Measurements from ENCODE around the gene CDH4. TPM values are rescaled to one million over a fixed set of nuclear protein-coding genes. Genes with fewer than 3 reads are reported as not detected.

Gene CDH4
- polyA plus RNA-seq, 1 donor, result 1.2 TPM

DNA sequence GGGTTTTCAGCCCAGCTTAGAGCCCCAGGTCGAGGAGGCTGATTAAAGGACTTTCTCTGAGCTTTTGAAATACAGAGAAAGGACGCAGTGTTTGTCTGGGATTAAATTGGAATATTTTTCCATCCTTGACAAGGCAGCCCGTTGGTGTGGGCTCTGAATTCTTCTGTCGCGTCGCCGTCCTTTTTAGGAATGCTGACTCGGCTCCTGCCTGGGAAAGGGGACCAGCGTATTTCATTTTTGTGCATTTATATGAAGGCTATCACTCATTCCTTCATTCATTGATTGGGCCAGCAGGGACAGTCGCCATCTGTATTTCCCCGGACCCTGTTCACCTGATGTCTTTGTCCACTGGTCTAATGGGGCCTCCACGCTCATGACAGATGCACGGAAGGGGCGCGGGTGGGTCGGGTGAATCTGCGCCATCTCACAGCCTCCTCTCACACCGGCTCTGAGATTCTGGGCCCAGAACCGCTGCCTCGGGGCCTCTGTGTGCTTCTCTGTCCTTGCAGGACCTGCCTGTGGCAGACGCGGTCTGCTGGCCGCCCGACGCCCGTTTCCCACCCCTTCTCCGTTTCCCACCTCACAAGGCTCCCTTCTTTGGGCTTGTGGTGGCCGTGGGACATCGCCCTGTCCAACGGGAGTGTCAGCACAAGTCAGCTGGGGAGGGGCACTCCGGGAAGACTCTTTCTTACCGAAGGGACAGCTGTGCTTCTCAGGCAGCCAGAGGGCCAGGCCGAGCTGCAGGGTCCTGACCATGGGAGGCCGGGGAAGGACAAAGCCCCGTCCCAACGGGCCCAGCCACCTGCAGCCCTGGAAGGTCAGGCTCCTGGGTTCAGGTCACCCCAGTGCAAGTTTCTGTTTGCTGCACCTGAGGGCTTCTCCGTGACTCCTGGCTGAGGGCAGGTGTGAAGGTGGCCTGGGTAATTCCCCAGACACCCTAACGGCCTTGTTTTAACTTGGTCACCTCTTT, 656.3 kb downstream of the CDH4 start:
- DNase-seq (ENCODE audit: low read depth), result no peak

DNA sequence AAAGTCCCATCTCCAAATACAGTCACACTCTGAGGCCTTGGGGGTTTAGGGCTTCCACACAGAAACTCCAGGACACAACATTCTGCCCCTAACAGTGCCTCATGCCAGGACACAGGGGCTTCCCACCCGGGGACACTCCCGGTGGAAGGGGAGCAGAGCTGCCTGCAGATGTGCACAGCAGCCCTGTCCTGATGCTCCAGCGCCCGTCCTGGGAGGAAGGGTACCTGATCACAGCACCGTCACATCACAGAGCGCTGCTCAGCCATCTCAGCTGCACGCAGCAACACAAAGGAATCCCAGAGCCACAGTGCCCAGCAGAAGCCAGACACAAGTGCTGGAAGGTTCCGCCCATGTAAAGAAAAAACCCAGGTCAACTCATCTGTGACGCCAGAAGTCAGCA, 657.0 kb downstream of the CDH4 start:
- no peak for DNase-seq (ENCODE audit: low read depth)

DNA sequence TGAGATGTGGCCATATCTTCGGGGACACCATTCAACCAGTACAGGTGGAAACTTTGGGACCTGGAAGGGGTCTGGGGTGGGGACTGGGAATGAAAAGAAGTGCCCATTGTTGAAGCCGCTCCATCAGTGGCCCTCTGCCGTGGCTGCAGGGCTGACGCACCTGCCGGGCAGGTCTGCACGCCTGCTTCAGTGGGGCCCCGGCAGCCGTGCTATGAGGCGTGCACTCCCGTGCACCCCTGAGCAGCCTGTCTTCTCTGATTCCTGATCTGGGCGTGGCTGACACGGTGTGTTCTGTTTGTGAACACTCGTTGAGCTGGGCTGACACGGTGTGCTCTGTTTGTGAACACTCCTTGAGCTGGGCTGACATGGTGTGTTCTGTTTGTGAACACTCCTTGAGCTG, 657.8 kb downstream of the CDH4 start:
- DNase-seq (ENCODE audit: low read depth), result no peak

DNA sequence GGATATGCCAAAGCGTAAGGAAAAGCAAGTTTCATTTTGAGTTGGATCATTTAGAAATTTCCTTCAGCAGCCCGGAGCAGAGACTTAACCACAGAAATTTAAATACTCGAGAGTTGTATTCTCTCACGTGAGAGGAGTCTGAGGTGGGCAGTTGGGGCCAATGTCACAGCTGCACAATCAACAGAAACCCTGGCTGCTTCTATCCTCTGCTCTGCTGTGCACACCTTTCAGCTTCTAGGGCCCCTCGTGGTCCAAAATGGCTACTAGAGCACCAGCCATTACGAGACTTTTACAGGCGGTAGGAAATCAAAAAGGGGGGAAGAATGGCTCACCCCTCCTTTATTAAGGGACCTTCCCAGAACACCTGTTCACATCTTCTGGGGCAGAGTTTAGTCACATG, 659.8 kb downstream of the CDH4 start:
- no peak for DNase-seq (ENCODE audit: low read depth)

DNA sequence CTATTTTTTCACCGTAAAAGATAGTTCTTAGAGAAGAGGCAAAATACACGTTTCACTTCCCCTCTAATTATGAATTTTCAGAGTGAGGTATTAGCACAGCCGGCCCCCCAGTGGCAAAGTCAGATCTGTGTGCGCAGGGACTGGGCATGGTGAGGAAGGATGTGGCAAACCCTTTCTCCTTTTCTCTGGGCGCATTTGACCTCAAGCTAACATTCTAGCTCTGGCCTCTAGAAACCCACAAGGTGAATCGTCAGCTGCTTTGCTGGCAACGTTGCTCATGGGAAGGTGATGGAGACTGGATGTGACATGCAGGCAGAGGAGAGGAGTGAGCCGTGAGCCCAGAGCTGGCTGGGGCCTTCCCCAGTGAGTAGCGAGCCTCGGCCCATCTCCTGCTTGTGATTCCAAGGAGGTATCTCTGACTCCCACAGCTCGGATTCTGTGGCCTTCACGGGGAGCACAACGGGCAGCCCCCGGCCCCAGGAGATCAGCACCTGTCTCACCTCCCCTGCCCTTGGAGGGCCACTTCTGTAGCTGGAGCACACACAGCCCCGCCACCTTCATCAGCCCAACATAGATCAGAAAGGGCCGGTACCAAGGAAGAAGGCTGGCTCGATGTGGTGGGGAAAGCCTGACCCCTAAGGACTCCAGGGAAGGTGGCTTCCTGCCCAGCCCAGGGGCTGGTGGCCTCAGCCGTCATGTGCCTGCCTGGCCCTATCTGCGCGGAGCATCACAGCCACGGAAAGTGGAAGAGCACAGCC, 660.8 kb downstream of the CDH4 start:
- DNase-seq (ENCODE audit: low read depth), result no peak

DNA sequence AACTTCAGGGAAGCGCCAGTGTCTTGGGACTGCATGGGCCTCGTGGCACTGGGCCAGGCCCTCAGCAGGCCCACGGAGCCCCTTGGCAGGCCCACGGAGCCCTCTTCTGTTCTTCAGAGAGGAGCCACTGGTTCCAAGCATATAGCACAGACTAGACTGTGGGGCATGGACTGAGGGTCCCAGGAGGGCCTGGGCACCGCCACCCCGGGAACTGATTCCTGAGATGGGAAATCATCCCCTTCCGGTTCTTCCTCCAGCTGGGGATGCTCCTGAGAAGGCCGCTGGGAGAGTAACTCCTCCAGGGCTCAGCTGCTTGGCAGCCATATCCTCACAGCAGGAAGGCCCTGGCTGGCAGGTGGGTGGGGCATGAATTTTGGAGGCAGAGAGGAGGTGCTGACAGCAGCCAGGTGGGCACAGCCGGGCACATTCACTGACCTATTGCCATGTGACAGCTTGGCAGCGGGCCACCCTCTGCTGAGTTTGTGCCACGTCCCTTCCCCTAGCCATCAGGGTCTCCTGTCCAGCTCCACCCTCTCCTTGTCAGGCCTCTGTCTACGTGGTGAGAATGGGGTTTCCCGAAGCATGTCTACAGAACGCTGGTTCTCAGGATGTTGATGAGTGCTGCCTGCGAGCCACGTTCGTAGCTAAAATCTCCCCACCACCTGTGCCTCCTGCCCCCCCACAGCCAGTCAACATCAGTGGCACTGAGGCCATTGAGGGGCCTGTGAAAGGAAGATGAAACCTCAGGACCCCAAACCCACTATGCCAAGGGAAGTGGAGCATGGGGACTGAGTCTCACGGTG, 661.6 kb downstream of the CDH4 start:
- no peak for DNase-seq (ENCODE audit: low read depth)

DNA sequence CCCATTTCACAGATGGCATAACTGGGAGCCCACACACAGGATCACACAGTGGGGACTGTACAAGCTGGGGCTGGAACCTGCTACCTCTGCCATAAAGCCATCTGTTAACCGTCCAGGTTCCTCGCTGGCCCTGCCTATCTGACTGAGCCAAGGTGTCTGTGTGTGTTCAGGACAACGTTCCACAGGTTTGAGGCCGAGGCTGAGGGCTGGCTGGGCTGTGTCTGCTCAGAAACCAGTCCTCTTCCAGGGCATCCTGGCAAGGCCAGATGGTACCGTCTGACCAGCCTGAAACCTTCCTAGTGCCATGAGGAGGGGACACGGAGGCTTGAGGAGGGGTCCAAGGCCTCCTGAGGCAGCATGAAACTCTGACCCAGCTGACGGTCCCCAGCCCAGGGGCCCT, 663.0 kb downstream of the CDH4 start:
- DNase-seq (ENCODE audit: low read depth), result no peak

DNA sequence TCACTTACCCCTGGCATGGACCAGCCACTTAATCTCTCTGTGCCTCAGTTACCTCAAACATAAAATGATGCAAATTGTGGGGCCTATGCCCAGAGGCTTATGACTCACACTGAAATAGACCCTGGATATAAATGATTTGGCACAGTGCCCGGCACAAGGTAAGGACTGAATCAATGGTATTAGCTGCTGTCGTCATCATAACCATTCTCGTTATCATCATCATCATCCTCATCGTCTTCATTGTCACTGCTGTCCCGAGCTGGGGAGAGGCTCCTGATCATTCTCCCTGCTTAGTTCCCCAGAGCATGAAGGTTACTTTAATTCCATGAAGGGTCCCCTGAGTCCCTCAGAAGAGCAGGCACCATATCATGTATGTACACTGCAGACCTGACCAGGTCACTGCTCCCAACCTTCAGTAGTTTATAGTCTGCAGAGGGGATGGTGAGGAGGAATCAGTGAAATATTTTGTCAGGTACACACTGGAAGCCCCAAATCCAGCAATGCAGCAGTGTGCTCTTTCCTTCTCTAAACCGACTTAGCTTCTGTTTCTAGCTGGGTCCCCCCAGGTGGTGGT, 664.3 kb downstream of the CDH4 start:
- DNase-seq (ENCODE audit: low read depth), result no peak

DNA sequence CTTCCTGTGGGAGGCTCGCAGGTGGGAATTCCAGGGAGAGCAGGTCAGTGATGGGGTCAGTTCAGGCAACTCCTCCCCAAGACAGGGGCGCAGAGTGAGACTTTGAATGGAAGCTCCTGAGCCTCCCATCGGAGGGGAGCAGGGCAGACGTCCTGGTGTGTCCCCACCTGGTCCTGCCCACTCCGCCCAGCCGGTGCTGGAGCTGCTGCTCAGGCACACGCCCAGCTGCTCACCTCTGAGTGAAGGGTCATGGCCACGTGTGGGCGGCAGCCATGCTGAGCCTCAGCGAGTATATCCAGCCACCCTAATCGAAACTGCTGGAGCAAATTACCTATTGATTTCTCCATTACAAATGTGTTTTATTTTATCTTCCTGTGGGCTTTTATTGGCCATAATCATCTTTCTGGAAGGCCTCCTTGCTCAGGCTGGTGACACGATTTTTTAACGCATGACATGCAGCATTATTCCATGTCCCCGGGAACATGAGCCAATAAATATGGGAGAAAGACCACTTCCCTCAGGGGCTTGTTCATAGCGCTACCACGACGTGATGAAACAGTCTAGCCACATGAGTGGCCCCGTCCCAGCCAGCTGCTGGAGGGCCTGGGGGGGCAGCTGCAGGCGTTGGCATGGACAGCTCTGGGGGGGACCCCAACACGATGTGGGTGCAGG, 665.5 kb downstream of the CDH4 start:
- DNase-seq (ENCODE audit: low read depth), result no peak

DNA sequence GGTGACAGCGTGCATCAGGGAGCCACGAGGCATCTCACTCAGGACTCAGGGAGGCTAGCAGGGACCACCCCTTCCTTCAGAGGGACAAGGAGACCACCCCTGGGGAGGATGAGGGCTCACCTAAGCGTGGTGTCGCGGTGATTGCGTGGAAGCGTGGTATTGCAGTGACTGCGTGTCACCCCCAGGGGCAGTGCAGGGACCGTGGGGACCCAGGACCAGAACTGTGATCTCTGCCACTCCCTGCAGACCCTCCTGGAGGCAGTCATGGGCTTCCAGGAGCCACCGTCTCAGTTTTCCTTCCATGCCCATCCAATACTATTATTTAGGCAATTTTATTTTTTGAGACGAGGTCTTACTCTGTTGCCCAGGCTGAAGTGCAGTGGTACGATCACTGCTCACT, 666.5 kb downstream of the CDH4 start:
- no peak for DNase-seq (ENCODE audit: low read depth)

DNA sequence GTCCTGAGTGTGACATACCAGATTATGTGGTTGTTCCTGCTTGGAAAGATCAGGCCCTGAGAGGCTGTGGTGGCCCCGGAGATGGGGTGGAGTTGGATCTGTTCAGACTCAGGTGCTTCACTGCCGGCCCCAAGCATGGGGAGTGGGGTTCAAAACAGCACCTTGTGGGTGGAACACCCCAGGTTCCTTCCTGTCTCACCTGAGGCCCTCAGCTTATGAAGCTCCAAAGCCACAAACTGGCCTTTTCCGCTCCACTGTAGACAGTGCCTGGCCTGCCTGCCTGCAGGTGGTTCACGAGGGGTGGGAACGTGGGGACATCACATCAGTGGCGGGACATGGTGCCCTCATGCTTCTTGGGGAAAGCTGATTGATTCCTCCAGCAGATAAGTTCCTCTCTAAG, 667.2 kb downstream of the CDH4 start:
- DNase-seq (ENCODE audit: low read depth), result no peak

DNA sequence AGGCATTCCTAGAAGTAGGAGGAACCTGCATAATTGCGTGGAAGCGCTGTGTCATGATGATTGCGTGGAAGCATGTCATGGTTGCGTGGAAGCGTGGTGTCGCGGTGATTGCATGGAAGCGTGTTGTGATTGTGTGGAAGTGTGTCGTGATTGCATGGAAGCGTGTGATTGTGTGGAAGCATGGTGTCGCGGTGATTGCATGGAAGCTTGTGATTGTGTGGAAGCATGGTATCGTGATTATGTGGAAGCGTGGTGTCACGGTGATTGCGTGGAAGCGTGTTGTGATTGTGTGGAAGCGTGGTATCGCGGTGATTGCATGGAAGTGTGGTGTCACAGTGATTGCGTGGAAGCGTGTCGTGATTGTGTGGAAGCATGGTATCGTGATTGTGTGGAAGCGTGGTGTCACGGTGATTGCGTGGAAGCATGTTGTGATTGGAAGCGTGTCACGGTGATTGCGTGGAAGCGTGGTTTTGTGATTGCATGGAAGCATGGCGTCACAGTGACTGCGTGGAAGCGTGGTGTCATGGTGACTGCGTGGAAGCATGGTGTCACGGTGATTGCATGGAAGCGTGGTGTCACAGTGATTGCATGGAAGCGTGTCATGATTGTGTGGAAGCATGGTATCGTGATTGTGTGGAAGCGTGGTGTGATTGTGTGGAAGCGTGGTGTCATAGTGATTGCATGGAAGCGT, 667.8 kb downstream of the CDH4 start:
- DNase-seq (ENCODE audit: low read depth), result no peak

DNA sequence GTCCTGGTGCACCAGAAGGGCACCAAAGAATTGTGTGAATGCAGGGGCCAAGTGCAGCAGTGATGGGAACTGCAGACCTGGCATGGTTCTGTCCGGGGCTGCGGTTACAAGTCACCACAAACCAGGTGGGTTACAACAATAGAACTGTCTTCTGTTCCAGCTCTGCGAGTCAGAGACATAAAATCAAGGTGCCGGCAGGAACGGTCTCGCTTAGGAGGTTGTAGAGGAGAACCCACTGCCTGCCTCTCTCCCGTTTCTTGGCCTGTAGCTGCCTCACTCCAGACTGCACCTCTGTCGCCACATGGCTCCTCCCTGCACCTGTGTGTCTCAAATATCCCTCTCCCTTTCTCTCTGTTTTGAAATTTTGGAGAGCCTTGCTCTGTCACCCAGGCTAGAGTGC, 670.4 kb downstream of the CDH4 start:
- DNase-seq (ENCODE audit: low read depth), result no peak

DNA sequence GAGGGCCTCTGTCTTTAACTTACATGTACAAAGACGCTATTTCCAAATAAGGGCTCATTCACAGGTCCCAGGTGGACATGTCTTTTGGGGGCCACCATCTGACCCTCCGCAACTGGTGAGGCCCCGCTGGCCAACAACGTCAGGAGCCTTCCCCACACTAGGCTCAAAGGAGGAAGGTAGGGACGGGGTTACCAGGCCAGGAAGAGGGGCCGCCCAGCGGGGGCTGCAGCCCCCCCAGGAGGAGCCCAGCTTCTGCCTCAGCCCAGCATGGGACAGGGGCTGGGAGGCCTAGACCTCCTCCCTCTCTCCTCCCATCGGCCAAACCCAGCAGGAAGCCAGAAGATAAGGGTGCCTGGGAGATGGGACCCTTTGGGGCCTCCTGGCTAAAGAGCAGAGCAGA, 670.9 kb downstream of the CDH4 start:
- DNase-seq (ENCODE audit: low read depth), result no peak

DNA sequence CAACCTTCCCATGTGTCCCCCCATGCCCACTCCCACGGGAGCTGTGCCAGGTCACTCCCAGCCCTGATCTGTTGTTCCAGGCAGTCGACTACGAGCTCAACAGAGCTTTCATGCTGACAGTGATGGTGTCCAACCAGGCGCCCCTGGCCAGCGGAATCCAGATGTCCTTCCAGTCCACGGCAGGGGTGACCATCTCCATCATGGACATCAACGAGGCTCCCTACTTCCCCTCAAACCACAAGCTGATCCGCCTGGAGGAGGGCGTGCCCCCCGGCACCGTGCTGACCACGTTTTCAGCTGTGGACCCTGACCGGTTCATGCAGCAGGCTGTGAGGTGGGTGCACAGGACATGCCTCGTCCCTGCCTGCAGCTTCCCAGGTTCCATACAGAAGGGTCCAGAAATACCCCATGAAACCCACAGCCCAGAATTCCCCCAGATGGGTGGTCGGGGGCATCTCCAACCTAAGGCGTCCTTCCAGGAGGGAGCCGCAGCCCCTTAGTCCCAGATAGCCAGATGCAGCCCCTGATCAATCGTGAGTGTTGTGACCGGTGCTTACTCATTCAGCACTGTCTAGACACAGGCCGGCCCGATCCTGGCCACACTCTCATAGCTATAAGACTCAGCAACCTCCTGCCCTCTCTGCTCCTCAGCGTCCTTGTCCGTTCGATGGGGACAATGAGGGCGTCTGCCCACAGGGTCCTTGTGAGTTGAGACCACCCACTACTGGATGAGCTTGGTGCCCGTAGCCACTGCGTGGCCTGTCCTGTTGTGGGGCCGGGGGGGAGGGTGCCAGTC, 671.5 kb downstream of the CDH4 start:
- DNase-seq (ENCODE audit: low read depth), result no peak

DNA sequence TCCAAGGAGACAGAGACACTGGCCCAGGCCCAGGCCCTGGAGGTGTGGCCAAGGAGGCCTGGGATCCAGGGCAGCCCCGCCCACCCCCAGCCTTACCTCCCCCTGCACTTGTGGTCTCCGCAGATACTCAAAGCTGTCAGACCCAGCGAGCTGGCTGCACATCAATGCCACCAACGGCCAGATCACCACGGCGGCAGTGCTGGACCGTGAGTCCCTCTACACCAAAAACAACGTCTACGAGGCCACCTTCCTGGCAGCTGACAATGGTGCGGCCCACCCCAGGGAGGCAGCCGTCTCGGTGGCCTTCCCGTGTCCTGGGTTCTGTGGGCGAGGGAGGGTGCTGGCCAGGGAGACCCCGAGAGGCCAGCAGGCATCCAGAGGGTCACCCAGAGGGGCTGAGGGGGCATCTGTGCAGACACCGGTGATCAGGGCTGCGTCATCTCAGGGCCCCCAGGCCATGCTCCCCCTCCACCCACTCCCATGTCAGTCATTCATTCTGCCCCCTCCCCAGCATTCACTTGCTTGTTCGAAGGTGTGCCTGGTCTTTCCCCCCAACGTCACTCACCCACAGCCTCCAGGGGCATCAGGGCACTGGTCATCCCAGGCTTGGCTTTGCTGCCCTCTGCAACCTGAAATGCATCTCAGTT, 672.3 kb downstream of the CDH4 start:
- no peak for DNase-seq (ENCODE audit: low read depth)

DNA sequence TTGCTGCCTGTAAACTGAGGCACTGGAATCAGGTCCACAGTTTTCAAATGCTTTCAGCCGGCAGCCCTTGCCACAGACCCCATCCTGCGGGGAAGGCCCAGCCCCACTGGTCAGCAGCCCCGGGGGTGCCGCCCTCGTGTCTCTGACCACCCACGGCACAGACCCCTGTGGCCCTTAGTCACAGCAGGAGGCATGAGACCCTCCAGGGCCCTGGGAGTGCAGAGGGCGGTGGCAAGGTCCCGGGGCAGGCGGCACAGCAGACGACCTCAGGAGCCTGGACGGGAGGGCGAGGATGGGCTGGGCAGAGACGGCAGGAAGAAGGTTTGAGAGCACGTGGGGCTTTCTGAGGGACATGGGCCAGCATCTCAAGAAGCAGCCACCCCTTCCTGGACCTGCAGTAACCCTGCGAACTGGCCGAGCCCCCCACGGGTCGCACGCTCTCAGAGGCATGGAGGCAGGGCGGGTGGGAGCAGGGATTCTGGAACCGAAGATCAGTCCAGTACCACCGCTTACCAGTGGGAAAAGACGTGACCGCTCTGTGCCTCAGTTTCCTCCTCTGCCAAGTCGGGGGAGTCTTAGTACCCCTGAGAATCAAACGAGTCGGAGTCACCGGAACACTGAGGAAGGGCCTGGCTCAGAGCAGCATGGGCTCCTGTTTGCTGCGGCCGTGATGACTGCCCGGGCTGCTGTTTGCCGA, 672.9 kb downstream of the CDH4 start:
- no peak for DNase-seq (ENCODE audit: low read depth)

DNA sequence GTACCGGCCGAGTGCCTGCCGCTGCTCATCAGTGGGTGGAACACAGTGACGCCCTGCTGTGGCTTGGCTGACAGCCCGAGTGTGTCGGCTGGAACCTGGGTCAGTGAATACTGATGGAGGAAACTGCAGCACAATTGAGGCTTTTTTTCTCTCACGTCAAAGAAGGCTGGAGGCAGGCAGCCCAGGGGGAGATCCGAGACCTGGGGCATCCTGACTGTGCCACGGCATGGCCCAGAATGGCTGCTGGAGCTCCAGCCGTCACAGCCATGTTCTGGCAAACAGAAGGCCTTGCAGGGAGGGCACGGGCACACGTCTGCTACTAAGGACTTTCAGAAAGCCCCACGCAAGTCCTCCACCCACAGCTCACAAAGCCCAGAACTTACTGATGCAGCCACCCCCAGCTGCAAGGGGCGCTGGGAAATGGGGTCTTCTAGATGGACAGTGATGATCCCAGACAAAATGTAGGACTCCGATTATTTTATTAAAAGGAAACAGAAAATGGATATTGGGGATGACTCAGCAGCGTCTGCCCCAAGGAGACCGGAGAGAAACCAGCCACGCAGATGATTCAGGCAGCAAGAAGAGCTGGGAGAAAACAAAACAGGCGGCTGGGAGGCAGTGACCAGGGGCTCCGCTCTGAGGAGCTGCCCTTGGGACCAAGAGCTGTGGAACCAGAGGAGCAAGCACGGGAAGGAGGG, 673.6 kb downstream of the CDH4 start:
- DNase-seq (ENCODE audit: low read depth), result no peak

Measured in forelimb muscle (tissue), 1 donor.